ENCODE measurements around the gene RFTN1. TPM values are rescaled to one million over a fixed set of nuclear protein-coding genes. Genes with fewer than 3 reads are reported as not detected.
A peak's percentile ranks its signal among the peaks of the same experiment; 100 is the strongest.

RFTN1 gene
- total RNA-seq, 2 experiments from 2014 or later: 74.9 to 75.1 TPM

- POLR2A ChIA-PET: no interaction called here
These were observed 124.6 kb downstream of the RFTN1 start for GRCh38 chr3:16388850-16389441.

GRCh38 chr3:16386561-16386960 is 126.9 kb downstream of the RFTN1 start:
- peak overlapping the region; percentile 8 for H3K27ac Mint-ChIP-seq
- ChIA-PET CTCF (no interaction called here), POLR2A (interaction anchor here (0.8 kb wide), 1 partner anchor 48 kb away, joined by 3 read pairs; no protein-coding TSS in a partner anchor)

More at GRCh38 chr3:16388850-16389441, 124.6 kb downstream of the RFTN1 start:
- H3K27me3 Mint-ChIP-seq: no peaks in the 10 kb centered on the region
- peaks cover 19% of the 10 kb centered on the region for H3K4me1 Mint-ChIP-seq
- no peak for DNase-seq
- no peak overlapping the region for H3K27ac Mint-ChIP-seq
- no peak overlapping the region for H3K4me3 Mint-ChIP-seq
- H3K36me3 Mint-ChIP-seq (ENCODE audit: low read depth): peaks cover 68% of the 10 kb centered on the region
- CTCF ChIA-PET: no interaction called here
- H3K9me3 Mint-ChIP-seq: peaks cover 8% of the 10 kb centered on the region

GRCh38 chr3:16385151-16385550 is 128.3 kb downstream of the RFTN1 start:
- peaks cover 85% of the 10 kb centered on the region for H3K36me3 Mint-ChIP-seq (ENCODE audit: low read depth)

More at GRCh38 chr3:16386561-16386960, 126.9 kb downstream of the RFTN1 start:
- H3K4me1 Mint-ChIP-seq: peaks cover 29% of the 10 kb centered on the region
- no peak for DNase-seq
- H3K27me3 Mint-ChIP-seq: no peaks in the 10 kb centered on the region
- peaks cover 79% of the 10 kb centered on the region for H3K36me3 Mint-ChIP-seq (ENCODE audit: low read depth)
- H3K4me3 Mint-ChIP-seq: no peak overlapping the region
- peaks cover 10% of the 10 kb centered on the region for H3K9me3 Mint-ChIP-seq

GRCh38 chr3:16383864-16384263 is 129.6 kb downstream of the RFTN1 start:
- Mint-ChIP-seq H3K27me3 (no peaks in the 10 kb centered on the region), H3K4me3 (no peak overlapping the region), H3K27ac (no peak overlapping the region), H3K36me3 (ENCODE audit: low read depth) (peaks cover 86% of the 10 kb centered on the region), H3K4me1 (peaks cover 35% of the 10 kb centered on the region), H3K9me3 (peaks cover 15% of the 10 kb centered on the region)
- ChIA-PET POLR2A (no interaction called here), CTCF (no interaction called here)
- no peak for DNase-seq

More at GRCh38 chr3:16385151-16385550, 128.3 kb downstream of the RFTN1 start:
- Mint-ChIP-seq H3K27me3 (no peaks in the 10 kb centered on the region), H3K27ac (no peak overlapping the region), H3K4me1 (peaks cover 29% of the 10 kb centered on the region), H3K9me3 (peaks cover 13% of the 10 kb centered on the region), H3K4me3 (no peak overlapping the region)
- ChIA-PET POLR2A (no interaction called here), CTCF (no interaction called here)
- DNase-seq: no peak

- ChIA-PET POLR2A (no interaction called here), CTCF (no interaction called here)
These were observed 130.7 kb downstream of the RFTN1 start for GRCh38 chr3:16382845-16383244.

DNA sequence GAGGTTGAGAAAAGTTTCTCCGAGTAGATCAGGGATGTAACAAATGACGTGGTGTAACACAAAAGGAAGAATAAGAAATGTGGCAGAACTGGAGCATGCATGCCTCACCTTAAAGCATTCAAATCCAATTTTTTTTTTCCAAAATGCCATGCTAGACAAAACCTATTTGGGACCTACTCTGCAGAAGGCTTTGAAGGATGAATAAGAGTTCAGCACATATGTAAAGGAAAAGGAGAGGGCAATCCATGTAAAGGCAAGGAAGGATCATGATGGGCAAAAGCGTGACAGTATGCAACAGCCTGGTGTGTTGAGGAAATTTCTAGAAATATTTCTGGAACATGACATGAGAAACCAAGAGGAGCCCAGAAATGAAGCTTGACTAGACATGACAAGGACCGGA is 132.1 kb downstream of the RFTN1 start:
- ChIA-PET CTCF (no interaction called here), POLR2A (no interaction called here)
- peaks cover 40% of the 10 kb centered on the region for H3K4me1 Mint-ChIP-seq
- H3K4me3 Mint-ChIP-seq: no peak overlapping the region
- no peak overlapping the region for H3K27ac Mint-ChIP-seq
- no peak for DNase-seq
- peaks cover 88% of the 10 kb centered on the region for H3K36me3 Mint-ChIP-seq (ENCODE audit: low read depth)
- H3K27me3 Mint-ChIP-seq: no peaks in the 10 kb centered on the region
- H3K9me3 Mint-ChIP-seq: peaks cover 25% of the 10 kb centered on the region

More at GRCh38 chr3:16382845-16383244, 130.7 kb downstream of the RFTN1 start:
- Mint-ChIP-seq H3K27me3 (no peaks in the 10 kb centered on the region), H3K4me1 (peaks cover 42% of the 10 kb centered on the region), H3K4me3 (no peak overlapping the region), H3K9me3 (peaks cover 24% of the 10 kb centered on the region), H3K27ac (no peak overlapping the region), H3K36me3 (ENCODE audit: low read depth) (peaks cover 86% of the 10 kb centered on the region)
- no peak for DNase-seq

GRCh38 chr3:16380421-16380820 is 133.1 kb downstream of the RFTN1 start:
- no peak for DNase-seq
- no peak overlapping the region for H3K4me3 Mint-ChIP-seq
- H3K9me3 Mint-ChIP-seq: peaks cover 25% of the 10 kb centered on the region
- H3K27ac Mint-ChIP-seq: no peak overlapping the region
- peaks cover 40% of the 10 kb centered on the region for H3K4me1 Mint-ChIP-seq
- H3K36me3 Mint-ChIP-seq (ENCODE audit: low read depth): peaks cover 92% of the 10 kb centered on the region
- no peaks in the 10 kb centered on the region for H3K27me3 Mint-ChIP-seq
- CTCF ChIA-PET: no interaction called here
- POLR2A ChIA-PET: no interaction called here

DNA sequence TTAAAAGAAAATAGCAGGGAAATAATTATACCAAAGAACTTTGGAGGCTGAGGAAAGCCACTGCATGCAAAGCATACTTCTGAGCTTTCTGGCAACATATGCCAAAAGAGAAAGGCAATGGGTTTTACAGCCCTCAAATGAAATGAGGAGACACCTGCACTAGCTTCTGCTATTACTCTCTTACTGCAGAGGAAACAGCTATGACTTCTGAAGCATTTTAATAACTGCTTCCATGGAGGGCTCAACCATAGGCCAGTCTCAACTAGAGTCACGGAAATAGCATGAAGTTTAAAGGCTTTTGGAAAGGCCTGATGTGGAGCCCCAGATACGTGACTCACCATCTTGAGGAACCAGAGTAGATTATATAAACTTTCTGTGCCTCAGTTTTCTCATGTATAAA is 133.7 kb downstream of the RFTN1 start:
- Mint-ChIP-seq H3K4me1 (peaks cover 46% of the 10 kb centered on the region), H3K36me3 (ENCODE audit: low read depth) (peaks cover 92% of the 10 kb centered on the region), H3K4me3 (no peak overlapping the region), H3K9me3 (peaks cover 25% of the 10 kb centered on the region), H3K27me3 (no peaks in the 10 kb centered on the region), H3K27ac (no peak overlapping the region)
- POLR2A ChIA-PET: no interaction called here
- CTCF ChIA-PET: no interaction called here
- no peak for DNase-seq

- no peak for DNase-seq
- H3K27me3 Mint-ChIP-seq: no peaks in the 10 kb centered on the region
- peaks cover 53% of the 10 kb centered on the region for H3K4me1 Mint-ChIP-seq
- CTCF ChIA-PET: interaction anchor here (1.4 kb wide), 1 partner anchor 172 kb away, joined by 3 read pairs; no protein-coding TSS in a partner anchor
- no peak overlapping the region for H3K27ac Mint-ChIP-seq
- H3K4me3 Mint-ChIP-seq: no peak overlapping the region
- H3K36me3 Mint-ChIP-seq (ENCODE audit: low read depth): peaks cover 95% of the 10 kb centered on the region
- POLR2A ChIA-PET: no interaction called here
- peaks cover 25% of the 10 kb centered on the region for H3K9me3 Mint-ChIP-seq
These were observed 134.6 kb downstream of the RFTN1 start for GRCh38 chr3:16378920-16379319.

DNA sequence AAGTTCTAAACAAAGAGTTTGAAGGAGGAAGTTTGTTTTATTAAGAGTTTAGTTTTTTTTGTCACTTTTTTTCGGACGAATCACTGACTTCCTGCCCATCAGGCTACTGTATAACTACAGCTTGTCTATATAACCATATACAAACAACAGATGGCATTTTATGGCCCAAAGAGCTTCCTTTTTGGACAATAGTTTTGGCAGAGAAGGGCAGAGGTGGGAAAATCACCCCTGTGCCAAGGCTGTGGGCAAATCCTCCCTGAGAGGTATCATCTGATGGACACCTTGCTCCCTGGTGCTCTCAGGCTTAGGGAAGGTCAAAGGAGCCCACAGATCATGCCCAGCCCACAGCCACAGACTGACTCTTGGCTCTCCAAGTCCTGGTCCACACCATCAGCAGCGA is 135.1 kb downstream of the RFTN1 start:
- Mint-ChIP-seq H3K9me3 (peaks cover 25% of the 10 kb centered on the region), H3K4me3 (no peak overlapping the region), H3K27ac (no peak overlapping the region), H3K4me1 (peaks cover 54% of the 10 kb centered on the region), H3K36me3 (ENCODE audit: low read depth) (peaks cover 95% of the 10 kb centered on the region), H3K27me3 (no peaks in the 10 kb centered on the region)
- POLR2A ChIA-PET: no interaction called here
- no peak for DNase-seq
- CTCF ChIA-PET: interaction anchor here (1.4 kb wide), 1 partner anchor 173 kb away, joined by 3 read pairs; no protein-coding TSS in a partner anchor

GRCh38 chr3:16377847-16378302 is 135.6 kb downstream of the RFTN1 start:
- ChIA-PET CTCF (interaction anchor here (1.4 kb wide), 1 partner anchor 173 kb away, joined by 3 read pairs; no protein-coding TSS in a partner anchor), POLR2A (no interaction called here)
- peaks cover 97% of the 10 kb centered on the region for H3K36me3 Mint-ChIP-seq (ENCODE audit: low read depth)
- H3K27ac Mint-ChIP-seq: peak overlapping the region; percentile 46
- H3K9me3 Mint-ChIP-seq: peaks cover 24% of the 10 kb centered on the region
- H3K4me1 Mint-ChIP-seq: peaks cover 54% of the 10 kb centered on the region
- H3K27me3 Mint-ChIP-seq: no peaks in the 10 kb centered on the region
- DNase-seq: no peak
- H3K4me3 Mint-ChIP-seq: no peak overlapping the region

- peaks cover 17% of the 10 kb centered on the region for H3K9me3 Mint-ChIP-seq
- H3K27ac Mint-ChIP-seq: peak overlapping the region; percentile 46
- H3K4me1 Mint-ChIP-seq: peaks cover 52% of the 10 kb centered on the region
- H3K27me3 Mint-ChIP-seq: no peaks in the 10 kb centered on the region
- no peak overlapping the region for H3K4me3 Mint-ChIP-seq
- DNase-seq: no peak
- ChIA-PET POLR2A (no interaction called here), CTCF (no interaction called here)
- H3K36me3 Mint-ChIP-seq (ENCODE audit: low read depth): peaks cover 97% of the 10 kb centered on the region
These were observed 136.3 kb downstream of the RFTN1 start for GRCh38 chr3:16377196-16377595.

DNA sequence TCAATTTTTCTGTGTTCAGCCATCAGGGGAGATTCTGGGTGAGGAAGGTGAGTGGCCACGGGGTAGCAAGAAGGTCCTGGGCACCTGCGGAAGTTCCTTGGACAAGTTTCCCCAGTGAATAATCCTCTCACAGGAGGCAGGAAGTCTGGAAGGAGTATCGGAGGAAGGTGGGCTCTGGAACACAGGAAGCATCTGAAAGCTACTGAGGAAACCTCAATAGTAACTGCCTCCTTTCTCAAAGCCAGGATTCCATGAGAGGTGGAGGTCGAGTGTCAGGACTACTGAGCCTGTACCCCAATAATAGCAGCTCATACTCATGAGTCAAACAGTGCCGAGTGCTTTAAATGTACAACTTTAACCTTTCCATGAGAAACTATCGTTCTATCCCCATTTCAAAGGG is 137.6 kb downstream of the RFTN1 start:
- H3K9me3 Mint-ChIP-seq: peaks cover 12% of the 10 kb centered on the region
- peaks cover 63% of the 10 kb centered on the region for H3K4me1 Mint-ChIP-seq
- H3K27me3 Mint-ChIP-seq: no peaks in the 10 kb centered on the region
- CTCF ChIA-PET: no interaction called here
- H3K4me3 Mint-ChIP-seq: no peak overlapping the region
- DNase-seq: no peak
- H3K27ac Mint-ChIP-seq: no peak overlapping the region
- peaks cover 84% of the 10 kb centered on the region for H3K36me3 Mint-ChIP-seq (ENCODE audit: low read depth)
- POLR2A ChIA-PET: interaction anchor here (1.3 kb wide), 1 partner anchor 12 kb away, joined by 3 read pairs; no protein-coding TSS in a partner anchor

GRCh38 chr3:16374935-16375245 is 138.6 kb downstream of the RFTN1 start:
- POLR2A ChIA-PET: no interaction called here
- no peak overlapping the region for H3K27ac Mint-ChIP-seq
- no peak overlapping the region for H3K4me3 Mint-ChIP-seq
- CTCF ChIA-PET: no interaction called here
- peaks cover 12% of the 10 kb centered on the region for H3K9me3 Mint-ChIP-seq
- H3K4me1 Mint-ChIP-seq: peaks cover 72% of the 10 kb centered on the region
- no peaks in the 10 kb centered on the region for H3K27me3 Mint-ChIP-seq
- no peak for DNase-seq
- peaks cover 81% of the 10 kb centered on the region for H3K36me3 Mint-ChIP-seq (ENCODE audit: low read depth)

All from activated CD4-positive, alpha-beta memory T cell treated with anti-CD3 and anti-CD28 coated beads, Interleukin-2, amount 10 ng/mL, durations not matched to agents 7 days and 5 days (primary cell).